Kidney (tissue), 14 donors: Measurements from ENCODE around the gene SNX9. TPM values are rescaled to one million over a fixed set of nuclear protein-coding genes. Genes with fewer than 3 reads are reported as not detected.

ENCODE experiments used
- DNase-seq, 5 donors: peaks; one replicate each; pipeline ENCODE4 v3.0.0-alpha.2; 2013 to 2020
- FAIRE-seq: peaks from 2 replicates; lab custom pipeline; 2012; peaks lifted over from hg19 to GRCh38; lab: Jason Lieb, UNC
- H3K27ac ChIP-seq, 2 donors: one replicate each; pipeline ENCODE4 v1.7.0; 2013; ENCODE audit warnings: low read depth in 2 of 2, low read length in 2 of 2, inconsistent platforms in 1 of 2
- H3K27me3 ChIP-seq: one replicate; pipeline ENCODE4 v1.7.1; 2013; ENCODE audit warnings: low read length, inconsistent platforms; ENCODE audit not compliant: control insufficient read depth, insufficient read depth
- H3K36me3 ChIP-seq, 3 donors: one replicate each; pipeline versions ENCODE4 v1.7.0 to v1.7.1; 2013; ENCODE audit warnings: low read length in 3 of 3, control low read depth in 1 of 3, inconsistent platforms in 1 of 3; ENCODE audit not compliant: insufficient read depth in 3 of 3, control insufficient read depth in 2 of 3
- H3K4me1 ChIP-seq, 3 donors: one replicate each; pipeline versions ENCODE4 v1.7.0 to v1.7.1; 2013; ENCODE audit warnings: low read length in 3 of 3, inconsistent platforms in 1 of 3, low read depth in 1 of 3; ENCODE audit not compliant: control insufficient read depth in 2 of 3, insufficient read depth in 2 of 3
- H3K4me3 ChIP-seq, 3 donors: one replicate each; pipeline versions ENCODE4 v1.7.0 to v1.8.1; 2013; ENCODE audit warnings: low read length in 3 of 3, control low read depth in 1 of 3, inconsistent platforms in 1 of 3
- H3K9ac ChIP-seq, 3 donors: one replicate each; pipeline versions ENCODE4 v1.7.0 to v1.7.1; 2013; ENCODE audit warnings: low read length in 3 of 3, control low read depth in 1 of 3, inconsistent platforms in 1 of 3
- H3K9me3 ChIP-seq, 3 donors: one replicate each; pipeline versions ENCODE4 v1.7.0 to v1.7.1; 2013; ENCODE audit warnings: low read length in 3 of 3, control low read depth in 1 of 3, inconsistent platforms in 1 of 3; ENCODE audit not compliant: control insufficient read depth in 2 of 3, insufficient read depth in 1 of 3
- intact Hi-C: fragments of 100-400 bp; cut with DNase I; formaldehyde crosslinking; loops from one replicate; pipeline ENCODE4 v1.11.1; 2022
- polyA plus RNA-seq: library from polyadenylated mRNA; stranded (reverse); fragments of 350-450 nt; fragmentation: Illumina TruSeq; extraction: RNeasy Lipid Tissue Mini Kit (QIAGEN cat#74804); gene quantifications from one replicate; pipeline ENCODE4 v1.2.3, GENCODE V29; 2014; ENCODE audit warnings: low read depth, low replicate concordance; ENCODE audit not compliant: insufficient read depth
- total RNA-seq: library from RNA; stranded (reverse); fragmentation: NEBNext Ultra II Directional; extraction: Animal tissue kit (Norgen Biotek cat#: 25700); gene quantifications from one replicate; pipeline ENCODE4 v1.2.1, GENCODE V29; 2021
- TF ChIP-seq, protein P1 (sequence below): IDR thresholded peaks from 3 replicates; pipeline ENCODE4 v1.5.1; 2012; ENCODE audit warnings: mild to moderate bottlenecking, moderate library complexity, borderline replicate concordance; ENCODE audit not compliant: insufficient read depth; ENCODE audit errors: extremely low read depth
- donor health status: control.
- donor health status: control.
- donor health status: control.
- donor health status: control.
- donor health status: control.
- donor health status: DM: yes; HTN: yes; CAD: no.
- donor health status: Normal renal cell carcinoma (clear cell type).

The SNX9 gene
- total and polyA plus RNA-seq, 2 donors from 2014 or later: 25.2 to 49.3 TPM

DNA sequence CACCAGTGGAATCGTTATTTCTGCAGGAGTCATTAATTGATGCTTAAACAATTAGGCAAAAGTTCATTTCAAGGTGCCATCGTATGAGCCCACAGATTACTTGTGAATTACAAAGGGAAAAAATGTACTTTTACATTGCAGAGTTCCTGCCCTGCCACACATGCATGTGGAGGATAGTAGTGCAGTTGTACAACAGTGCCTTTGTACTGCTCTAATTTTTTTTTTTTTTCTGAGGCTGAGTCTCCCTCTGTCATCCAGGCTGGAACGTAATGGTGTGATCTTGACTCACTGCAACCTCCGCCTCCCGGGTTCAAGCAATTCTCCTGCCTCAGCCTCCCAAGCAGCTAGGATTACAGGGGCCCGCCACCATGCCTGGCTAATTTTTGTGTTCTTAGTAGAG, 132.6 kb downstream of the SNX9 start:
- no peak for DNase-seq
- TF ChIP-seq, protein P1, sequence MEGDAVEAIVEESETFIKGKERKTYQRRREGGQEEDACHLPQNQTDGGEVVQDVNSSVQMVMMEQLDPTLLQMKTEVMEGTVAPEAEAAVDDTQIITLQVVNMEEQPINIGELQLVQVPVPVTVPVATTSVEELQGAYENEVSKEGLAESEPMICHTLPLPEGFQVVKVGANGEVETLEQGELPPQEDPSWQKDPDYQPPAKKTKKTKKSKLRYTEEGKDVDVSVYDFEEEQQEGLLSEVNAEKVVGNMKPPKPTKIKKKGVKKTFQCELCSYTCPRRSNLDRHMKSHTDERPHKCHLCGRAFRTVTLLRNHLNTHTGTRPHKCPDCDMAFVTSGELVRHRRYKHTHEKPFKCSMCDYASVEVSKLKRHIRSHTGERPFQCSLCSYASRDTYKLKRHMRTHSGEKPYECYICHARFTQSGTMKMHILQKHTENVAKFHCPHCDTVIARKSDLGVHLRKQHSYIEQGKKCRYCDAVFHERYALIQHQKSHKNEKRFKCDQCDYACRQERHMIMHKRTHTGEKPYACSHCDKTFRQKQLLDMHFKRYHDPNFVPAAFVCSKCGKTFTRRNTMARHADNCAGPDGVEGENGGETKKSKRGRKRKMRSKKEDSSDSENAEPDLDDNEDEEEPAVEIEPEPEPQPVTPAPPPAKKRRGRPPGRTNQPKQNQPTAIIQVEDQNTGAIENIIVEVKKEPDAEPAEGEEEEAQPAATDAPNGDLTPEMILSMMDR: no peak
- intact Hi-C loops: no loop called here
- FAIRE-seq: no peak
- H3K27ac ChIP-seq: no peak overlapping the region
- H3K9ac ChIP-seq: no peak overlapping the region
- no peaks in the 10 kb centered on the region for H3K27me3 ChIP-seq
- H3K4me3 ChIP-seq: no peak overlapping the region
- no peaks in the 10 kb centered on the region for H3K36me3 ChIP-seq
- peaks cover 0 to 4% (median 0%) of the 10 kb centered on the region in 3 donors for H3K4me1 ChIP-seq
- peaks cover 0 to 22% (median 0%) of the 10 kb centered on the region in 3 donors for H3K9me3 ChIP-seq

GRCh38 chr6:157956171-157956730, 133.2 kb downstream of the SNX9 start:
- Histone ChIP-seq H3K27ac (no peak overlapping the region), H3K4me3 (no peak overlapping the region), H3K9ac (no peak overlapping the region), H3K27me3 (no peaks in the 10 kb centered on the region), H3K36me3 (no peaks in the 10 kb centered on the region), H3K9me3 (peaks cover 0 to 22% (median 0%) of the 10 kb centered on the region in 3 donors), H3K4me1 (peaks cover 0 to 4% (median 0%) of the 10 kb centered on the region in 3 donors)
- DNase-seq: no peak
- no peak for FAIRE-seq
- intact Hi-C loops: no loop called here
- TF ChIP-seq, protein P1: no peak

DNA sequence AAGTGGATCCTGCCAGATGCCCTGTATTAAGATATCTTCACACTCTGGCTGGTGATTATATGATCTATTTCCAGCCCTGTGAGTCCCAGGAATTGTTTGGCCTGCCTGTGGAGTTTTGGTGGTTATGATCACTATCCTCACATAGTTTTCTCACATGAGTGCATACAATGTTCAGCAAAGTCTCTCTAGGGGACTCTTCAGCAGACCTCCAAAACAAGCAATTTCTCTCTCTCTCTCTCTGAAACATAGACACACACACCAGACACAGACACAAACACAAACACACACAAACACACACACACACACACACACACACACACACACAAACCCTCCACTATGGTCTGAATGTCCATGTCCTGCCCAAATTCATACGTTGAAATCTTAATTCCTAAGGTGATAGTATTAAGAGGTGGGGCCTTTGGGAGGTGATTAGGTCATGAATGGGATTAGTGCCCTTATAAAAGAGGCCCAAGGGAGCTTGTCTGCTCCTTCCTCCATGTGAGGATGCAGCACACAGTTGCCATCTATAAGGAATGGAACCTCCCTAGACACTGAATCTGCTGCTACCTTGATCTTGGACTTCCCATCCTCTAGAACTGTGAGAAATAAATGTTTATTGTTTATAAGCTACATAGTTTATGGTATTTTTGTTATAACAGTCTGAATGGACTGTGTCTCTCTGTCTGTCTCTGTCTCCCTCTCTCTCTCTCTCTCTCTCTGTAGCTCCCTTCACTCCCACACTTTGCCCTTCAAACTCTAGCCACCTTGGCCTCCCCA, 136.6 kb downstream of the SNX9 start:
- Histone ChIP-seq H3K4me3 (no peak overlapping the region), H3K4me1 (peaks cover 0 to 2% (median 0%) of the 10 kb centered on the region in 3 donors), H3K27ac (no peak overlapping the region), H3K9me3 (peaks cover 0 to 22% (median 0%) of the 10 kb centered on the region in 3 donors), H3K36me3 (no peaks in the 10 kb centered on the region), H3K27me3 (no peaks in the 10 kb centered on the region), H3K9ac (no peak overlapping the region)
- DNase-seq (no peak), FAIRE-seq (no peak)
- TF ChIP-seq, protein P1: no peak
- intact Hi-C loops: no loop called here
